ENCODE data around the gene SEZ6L2.
"Not testable (repeated sequence)": the region's sequence is repeated elsewhere in the genome, so short reads cannot be mapped to it uniquely, and the experiment has no call there.

SEZ6L2 gene

DNA sequence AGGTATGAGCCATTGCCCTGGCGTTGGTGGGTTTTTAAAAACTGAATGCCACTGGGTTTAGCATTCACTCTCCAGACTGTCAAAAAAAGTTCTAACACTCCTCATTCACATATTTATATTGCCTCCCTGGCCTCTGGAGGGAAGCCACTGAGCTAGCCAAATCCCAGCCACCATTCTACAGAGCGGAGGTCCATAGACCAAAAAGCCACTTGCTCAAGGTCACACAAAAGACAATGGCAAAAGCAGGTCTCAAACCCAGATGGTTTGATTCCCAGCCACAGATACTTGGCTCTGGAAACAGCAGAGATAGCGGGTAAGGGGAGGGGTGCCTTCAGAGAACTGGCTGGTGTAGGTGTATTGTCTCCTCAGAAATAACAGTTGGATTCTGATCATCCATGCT lies 18.3 kb downstream of the SEZ6L2 start:
- no peak for DNase-seq (ENCODE audit: low read depth)

DNA sequence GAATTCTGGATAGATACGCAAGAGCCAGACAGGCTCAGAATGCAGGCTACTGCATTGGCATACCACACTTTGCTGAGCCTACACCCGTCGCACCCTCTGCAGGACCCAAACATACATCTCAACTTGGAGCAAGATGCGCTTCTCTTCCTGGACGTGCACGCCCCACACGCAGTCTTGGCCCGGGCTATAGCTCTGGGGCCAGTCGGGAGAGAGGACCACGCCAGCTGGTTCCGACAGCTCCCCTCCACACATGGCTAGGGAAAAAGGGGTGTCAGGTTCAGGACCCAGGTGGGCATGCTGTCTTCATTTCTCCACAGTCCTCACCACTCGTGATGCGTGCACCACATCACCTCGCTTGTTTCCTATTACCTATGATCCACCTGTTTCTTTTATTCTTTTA lies 21.2 kb downstream of the SEZ6L2 start:
- DNase-seq (ENCODE audit: low read depth) = no peak

DNA sequence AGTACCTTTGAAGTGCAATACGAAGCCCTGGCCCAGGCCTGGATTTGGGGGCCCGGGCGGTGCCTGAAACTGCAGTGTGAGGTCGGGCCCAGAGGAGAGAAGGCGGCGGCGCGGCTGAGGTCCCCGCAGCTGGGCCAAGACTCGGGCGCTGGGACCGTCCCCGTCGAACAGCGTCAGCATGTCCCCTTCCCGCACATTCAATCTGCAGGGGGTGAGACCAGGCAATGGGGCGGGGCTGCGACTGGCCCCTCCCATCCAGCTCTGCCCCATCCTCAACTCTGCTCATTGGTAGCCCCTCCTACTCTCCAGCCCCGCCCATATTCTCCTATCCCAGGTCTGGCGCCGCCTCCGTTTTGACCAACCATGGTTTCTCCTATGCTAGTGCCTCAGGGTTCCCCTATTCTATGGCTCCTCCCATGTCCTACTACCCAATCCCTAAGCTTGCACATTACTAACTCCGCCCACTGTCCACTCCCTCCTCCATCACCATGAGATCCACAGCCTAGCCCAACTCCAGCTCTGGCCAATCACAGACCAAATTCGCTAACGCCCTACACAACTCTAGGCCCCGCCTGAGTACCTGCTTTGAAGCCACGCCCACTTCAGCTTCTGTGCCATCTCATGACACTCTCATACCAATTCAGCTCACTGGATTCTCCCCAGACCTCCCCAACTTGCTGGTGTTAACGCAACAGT lies 21.9 kb downstream of the SEZ6L2 start:
- DNase-seq (ENCODE audit: low read depth) = no peak

DNA sequence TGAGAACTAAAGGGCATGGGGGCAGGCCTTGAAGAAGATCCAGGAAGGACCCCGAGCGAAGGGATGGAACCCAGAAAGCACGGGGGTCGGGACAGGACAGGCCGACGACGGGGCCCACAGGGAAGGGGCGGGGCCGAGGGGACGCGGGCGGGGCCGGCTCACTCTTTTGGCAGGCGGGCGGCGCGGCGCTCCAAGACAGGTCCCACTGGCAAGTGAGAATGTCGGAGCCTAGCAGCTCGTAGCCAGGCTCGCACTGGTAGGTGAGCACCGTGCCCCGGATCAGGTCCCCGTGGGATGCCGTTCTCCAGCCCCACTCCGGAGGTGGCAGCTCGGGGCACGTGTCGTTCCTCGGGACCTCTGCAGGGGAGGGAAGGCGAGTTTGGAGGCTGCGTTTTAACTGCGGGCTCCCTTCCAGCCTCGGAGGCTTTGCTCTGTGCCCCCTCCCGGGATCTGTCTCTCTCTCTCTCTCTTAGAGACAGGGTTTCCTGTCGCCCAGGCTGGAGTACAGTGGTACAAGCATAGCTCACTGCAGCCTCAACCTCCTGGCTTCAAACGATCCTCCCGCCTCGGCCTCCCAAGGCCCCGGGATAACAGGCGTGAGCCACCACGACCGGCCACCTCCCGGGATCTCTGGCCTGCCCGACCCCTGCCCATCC lies 22.6 kb downstream of the SEZ6L2 start:
- no peak for DNase-seq (ENCODE audit: low read depth)

DNA sequence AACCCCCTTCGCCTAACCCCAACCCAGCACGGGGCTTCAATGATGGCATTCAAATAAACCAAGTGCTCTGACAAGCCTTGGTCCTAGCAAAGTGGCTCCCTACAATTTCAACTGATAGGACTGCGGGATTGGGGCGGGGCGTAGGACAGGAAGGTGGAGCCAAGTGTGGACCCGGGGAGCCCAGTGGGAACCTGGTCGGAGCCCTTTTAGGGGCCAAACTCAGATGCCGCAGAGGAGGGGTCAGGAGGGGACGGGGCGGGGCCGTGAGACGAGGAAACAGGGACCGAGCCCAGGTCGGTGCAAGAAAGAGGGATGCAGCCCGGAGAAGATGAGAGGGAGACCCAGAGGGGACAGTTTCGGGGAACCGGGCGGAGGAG lies 23.1 kb downstream of the SEZ6L2 start:
- no peak for DNase-seq (ENCODE audit: low read depth)

DNA sequence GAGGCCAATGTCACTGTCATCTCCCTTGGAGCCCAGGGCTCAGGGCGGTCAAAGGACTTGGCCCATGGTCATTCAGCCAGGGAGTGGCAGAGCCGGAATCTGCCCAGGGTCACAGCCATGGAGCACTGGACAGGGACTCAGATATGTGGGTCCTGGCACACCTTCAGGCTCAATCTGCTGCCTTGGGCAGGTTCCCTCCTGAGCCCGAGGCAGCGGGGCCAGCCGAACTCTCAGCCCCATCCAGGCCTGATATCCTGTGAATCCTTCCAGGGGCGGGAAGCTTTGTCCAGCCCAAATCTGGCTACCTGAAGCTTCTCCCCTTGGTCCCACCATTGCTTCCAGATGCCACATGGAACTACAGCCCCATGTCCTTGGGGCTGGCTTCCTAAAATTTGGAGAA lies 24.1 kb downstream of the SEZ6L2 start:
- no peak for DNase-seq (ENCODE audit: low read depth)

DNA sequence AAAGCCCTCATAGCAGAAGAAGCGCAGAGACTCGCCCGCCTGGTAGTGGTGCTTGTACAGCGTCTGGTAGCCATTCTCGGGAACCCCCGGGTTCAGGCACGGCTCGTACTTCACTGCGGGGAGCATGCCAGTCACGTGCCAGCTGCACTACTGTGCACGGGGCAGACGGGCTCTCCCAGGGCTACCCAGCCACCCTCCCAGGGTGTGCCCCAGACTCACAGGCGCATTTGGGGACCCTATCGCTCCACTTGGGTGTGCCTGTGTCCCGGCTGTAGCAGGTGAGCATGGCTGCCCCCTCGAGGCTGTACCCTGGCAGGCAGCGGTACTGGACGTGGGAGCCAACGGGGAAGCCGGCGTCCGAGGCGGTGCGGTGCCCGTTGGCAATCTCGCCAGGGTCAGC lies 26.0 kb downstream of the SEZ6L2 start:
- no peak for DNase-seq (ENCODE audit: low read depth)

DNA sequence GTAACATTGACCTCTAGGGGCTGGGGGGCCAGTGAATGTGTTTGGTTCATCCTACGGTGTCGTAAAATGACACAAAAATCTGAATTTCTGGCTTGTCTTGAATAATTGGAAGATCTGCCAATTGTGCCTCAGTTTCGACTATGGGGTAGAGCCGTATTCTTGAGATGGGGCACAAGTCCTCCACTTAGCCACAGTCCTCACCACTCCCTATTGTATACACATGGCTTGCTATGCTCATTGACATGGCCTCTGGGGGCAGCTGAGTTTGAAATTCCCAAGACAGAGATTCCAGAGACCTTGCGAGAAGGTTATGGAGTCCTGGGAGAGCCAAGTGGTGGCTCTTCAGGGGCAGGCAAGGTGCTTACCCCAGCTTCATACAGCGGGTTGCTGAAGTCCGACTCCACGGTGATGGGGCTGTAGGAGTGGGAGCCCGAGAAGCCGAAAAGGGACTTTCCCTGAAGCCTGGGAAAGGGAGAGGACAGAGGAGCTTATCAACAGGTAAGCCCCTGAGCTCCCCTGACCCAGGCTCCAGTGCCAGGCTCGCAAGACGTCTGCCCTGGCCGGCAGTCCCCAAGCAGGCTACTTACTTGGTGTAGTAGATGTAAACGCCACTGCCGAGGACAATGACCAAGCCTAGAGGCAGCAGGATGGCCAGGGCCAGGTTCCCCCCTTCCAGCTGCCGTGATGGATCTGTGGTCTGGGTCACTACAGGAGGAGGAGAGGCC lies 27.4 kb downstream of the SEZ6L2 start:
- DNase-seq (ENCODE audit: low read depth) = no peak

DNA sequence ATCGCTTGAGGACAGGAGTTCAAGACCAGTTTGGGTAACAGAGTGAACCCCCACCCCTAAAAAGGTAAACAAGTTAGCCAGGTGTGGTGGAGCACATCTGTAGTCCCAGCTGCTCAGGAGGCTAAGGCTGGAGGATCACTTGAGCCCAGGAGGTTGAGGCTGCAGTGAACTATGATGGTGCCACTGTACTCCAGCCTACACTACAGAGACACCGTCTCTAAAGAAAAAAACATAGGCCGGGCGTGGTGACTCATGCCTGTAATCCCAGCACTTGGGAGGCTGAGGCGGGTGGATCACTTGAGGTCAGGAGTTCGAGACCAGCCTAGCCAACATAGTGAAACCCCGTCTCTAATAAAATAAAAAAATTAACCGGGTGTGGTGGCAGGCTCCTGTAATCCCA lies 30.3 kb downstream of the SEZ6L2 start:
- DNase-seq (ENCODE audit: low read depth) = not testable (repeated sequence)

DNA sequence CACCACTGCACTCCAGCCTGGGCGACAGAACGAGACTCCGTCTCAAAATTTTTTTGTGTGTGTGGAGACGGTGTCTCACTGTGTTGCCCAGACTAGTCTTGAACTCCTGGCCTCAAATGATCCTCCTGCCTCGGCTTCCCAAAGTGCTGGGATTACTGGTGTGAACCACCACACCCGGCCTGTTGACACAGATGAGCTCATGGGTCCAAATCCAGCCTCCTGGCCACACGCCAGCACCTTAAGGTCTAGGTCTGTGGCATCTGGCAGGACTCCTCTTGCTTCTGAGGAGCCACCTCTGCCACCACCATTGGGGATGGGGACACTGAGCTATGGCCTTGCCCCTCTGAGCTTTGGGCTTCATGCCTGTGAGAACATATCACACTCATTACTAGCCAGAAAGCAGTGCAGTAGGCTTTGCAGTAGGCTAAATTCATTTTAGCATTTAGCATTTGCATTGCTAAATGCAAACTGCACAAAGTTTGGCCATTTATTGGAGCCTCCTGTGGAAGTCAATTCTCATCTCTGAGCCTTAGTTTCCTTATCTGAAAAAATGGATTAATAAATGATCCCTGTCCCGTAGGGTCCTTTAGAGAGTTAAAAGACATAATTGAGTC lies 30.8 kb downstream of the SEZ6L2 start:
- DNase-seq (ENCODE audit: low read depth) = no peak

DNA sequence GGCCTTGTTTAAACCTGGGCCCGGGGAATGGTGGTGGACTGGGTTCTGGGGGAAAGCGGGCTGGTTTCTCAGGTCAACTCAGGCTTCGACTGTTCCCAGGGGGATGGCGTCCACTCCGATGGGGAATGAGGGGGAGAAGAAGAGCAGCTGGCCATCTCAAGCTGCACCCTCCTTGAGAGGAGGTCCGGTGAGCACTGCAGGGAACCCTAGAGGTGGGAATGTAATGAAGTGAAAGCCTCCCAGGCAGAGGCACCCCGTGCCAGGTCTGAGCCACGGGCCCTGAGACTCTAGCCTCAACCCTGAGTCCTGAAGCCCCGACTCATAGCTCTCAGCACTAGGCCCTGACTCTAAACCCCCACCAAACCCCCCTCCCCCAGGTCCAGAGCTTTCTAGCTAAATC lies 35.1 kb downstream of the SEZ6L2 start:
- DNase-seq (ENCODE audit: low read depth) = no peak

DNA sequence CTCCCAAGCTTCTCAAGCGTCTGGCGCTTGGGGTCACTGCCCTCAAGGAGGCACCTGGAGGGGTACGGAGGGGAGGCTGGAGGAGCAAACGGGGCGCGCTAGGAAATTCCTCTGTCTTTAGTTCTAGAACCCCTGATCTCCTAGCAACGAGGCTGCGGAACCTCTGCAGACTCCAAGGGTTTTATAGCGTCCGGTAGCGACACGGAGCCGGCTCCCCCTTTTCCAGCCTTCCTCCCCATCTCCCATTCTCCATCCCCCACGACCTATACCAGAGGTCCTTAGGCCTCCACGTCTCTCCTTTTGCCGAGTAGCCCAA lies 35.7 kb downstream of the SEZ6L2 start:
- DNase-seq (ENCODE audit: low read depth) = no peak

DNA sequence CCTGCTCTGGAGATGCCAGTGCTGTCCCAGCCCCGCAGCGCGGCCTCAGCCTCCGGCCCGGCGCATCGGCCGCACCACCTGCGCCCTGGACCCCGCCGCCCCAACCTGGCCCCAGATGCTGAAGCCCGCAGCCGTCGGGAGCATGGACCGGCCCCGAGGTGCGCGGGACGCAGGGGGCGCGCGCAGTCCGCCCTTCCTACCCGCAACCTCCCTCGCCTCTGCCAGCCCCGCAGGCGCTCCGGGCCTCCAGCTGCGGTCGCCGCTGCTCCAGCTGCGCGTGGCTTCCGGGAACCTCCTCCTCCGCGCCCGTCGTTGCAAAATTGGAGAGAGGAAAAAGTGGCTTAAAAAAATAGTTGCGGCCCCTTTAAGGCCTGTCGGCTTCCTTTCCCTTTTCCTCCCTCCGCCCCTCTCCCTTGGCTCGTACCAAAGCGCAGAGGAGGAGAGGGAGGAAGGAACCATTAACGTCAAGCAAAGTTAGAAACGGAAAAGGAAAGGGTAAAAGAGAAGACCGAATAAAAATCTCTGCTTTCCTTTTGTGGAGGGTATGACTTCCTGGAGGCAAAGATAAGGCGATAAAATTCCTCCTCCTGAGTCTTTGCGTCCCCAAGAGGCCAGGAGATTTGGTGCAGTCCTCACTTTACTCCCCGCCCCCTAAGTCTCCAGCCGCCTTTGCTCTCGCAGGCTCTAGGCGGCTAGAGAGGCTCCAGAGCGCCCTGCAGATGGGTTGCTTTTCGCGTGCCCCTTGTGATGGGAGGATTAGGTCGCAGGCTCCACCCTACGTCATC lies 36.3 kb downstream of the SEZ6L2 start, which contains the start of gene CDIPT:
Gene CDIPT, minus strand, starts transcription at position 343 of the 785 bp plus-strand sequence. CDS start 369 bp downstream, outside the sequence.
- DNase-seq (ENCODE audit: low read depth) = peak; percentile 85

DNA sequence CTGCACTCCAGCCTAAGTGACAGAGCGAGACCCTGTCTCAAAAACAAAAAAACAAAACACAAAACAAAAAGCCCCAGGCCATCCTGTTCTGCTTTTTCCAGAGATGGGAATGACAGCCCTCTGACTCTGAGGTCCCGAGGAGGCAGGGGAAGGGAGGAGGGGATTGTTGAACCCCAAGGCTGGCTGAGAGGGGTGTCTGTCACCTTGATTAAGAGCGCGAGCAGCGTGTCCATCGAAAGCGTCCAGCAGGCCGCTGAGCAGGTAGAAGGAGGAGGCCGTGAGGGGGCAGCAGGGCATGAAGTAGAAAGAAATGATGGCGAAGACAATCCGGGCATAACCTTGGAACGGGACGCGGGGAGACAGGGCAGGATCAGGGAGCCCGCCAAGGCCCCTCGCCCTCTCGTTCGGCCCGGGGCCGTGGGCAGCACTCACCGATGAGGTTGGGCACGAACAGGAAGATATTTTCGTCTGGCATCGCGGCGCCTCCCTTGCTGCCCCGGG lies 36.9 kb downstream of the SEZ6L2 start:
- no peak for DNase-seq (ENCODE audit: low read depth)

DNA sequence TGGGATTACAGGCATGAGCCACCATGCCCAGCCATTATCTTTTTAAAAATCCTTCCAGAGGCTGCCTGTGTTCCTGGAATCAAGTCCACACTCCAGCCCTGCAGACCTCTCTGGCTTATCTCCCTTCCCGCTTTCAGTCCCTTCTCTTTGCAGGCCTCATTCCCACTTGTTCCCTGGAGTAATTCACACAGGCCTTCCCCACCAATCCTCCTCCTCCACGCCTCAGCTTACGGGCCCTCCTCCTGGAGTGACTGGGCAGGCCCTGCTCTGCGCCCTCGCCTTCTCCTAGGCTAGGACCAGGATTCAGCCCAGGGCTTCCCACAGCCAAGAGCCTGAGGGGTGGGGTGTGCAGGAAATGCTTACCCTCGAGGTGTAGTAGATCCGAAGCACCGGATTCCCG lies 39.1 kb downstream of the SEZ6L2 start:
- no peak for DNase-seq (ENCODE audit: low read depth)

DNA sequence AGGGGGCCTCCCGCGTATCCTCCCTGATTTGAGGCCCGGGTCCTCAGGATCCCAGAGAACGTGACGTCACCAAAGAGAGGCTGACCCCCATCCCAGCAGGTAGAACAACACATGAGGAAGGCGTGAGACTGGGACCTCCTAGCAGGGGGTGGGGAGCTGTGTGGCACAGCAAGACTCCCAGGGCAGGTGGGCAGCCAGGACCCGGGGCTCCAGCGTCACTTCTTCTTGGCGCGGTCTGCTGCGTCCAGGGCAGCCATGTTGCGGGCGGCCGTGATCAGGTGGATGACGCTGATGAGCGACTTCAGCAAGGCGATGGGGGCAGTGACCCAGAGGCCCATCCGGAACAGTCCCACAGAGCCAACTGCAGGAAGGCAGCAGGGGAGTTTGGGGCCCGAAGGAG lies 40.4 kb downstream of the SEZ6L2 start:
- no peak for DNase-seq (ENCODE audit: low read depth)

DNA sequence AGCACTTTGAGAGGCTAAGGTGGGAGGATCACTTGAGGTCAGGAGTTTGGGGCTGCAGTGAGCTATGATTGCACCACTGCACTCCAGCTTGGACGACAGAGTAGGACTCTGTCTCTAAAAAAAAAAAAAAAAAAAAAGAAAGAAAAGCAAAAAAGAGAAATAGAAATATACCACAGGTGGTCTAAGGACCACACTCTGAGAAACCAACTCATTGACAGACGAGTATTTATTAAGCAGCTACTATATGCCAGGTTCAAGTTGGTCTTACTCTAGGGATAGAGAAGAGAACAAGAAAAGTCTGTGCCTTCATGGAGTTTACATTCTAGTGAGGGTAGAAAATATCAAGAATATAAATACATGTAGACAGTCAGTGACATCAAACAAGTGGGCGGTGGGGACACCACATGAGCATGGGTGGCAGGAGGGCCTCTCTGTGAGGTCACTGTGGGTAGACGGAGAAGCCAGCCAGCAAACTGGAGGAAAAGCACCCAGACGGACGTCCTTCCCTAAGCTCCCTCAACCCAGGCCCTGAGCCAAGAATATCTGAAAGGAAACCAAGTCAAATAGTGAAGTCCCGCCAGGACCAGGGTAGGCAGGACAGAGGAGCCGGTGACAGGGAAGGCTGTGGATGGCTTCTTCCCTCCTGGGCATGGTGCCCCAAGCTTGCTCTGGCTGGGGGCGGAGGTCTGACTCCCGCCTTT lies 41.1 kb downstream of the SEZ6L2 start:
- no peak for DNase-seq (ENCODE audit: low read depth)

DNA sequence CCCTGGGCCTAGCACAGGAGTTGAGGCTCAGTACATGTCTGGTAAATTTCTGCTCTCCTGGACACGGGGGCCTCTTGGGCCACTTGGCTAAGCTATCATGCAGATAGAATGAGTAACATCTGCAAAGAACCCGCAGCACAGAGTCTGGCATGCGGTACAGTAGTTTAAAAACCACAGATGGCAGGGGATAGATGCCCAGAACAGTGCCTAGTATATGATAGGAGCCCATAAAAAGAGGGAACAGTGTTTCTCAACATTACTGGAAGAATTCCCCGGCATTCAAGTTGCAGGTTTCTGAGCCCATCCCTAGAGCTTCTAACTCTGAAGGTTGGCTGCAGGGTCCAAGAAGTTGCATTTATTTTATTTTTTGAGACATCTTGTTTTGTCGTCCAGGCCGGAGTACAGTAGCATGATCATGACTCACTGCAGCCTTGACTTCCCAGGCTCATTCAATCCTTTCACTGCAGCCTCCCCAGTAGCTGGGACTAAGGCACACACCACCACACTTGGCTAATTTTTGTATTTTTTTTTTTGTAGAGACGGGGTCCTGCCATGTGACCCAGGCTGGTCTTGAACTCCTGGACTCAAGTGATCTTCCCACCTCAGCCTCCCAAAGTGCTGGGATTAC lies 42.1 kb downstream of the SEZ6L2 start:
- no peak for DNase-seq (ENCODE audit: low read depth)

DNA sequence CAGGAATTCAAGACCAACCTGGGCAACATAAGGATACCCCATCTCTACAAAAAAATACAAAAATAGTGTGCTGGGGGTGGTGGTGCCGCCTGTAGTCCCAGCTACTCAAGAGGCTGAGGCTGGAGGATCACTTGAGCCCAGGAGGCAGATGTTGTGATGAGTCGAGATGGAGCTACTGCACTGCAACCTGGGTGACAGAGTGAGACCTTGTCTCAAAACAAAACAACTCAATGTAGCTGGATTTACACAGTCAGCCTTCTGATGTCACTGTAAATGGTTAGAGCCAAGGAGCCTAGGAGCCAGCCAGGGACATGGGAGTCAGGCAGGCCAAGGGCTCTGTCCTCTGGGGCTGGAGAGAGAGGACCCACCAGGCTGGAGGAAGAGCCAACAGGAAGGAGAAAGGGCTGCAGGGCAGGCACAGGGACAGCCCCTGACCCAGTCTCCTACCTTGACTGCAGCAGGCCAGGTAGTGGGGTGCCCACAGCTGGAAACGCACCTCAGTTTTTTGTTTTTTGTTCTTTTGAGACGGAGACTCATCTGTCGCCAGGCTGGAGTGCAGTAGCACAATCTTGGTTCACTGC lies 44.7 kb downstream of the SEZ6L2 start:
- no peak for DNase-seq (ENCODE audit: low read depth)

DNA sequence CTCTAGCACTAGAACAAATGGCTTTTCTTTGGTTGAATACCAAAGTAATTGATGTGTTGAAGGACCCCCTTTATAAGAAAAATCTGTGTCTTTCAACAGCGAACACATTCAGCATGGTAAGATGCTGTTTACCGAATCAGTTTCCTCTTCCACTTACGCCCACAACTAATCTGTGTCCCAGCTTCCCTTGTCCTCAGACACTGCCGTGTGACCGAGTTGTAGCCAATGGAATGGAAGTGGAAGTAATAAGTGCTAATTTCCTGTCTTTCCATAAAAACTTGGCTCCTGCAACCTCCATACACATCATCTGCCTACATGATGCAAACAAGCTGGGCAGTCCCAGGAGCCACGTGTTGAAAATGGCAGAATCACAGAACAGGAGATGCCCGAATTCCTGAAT lies 46.7 kb downstream of the SEZ6L2 start:
- no peak for DNase-seq (ENCODE audit: low read depth)

DNA sequence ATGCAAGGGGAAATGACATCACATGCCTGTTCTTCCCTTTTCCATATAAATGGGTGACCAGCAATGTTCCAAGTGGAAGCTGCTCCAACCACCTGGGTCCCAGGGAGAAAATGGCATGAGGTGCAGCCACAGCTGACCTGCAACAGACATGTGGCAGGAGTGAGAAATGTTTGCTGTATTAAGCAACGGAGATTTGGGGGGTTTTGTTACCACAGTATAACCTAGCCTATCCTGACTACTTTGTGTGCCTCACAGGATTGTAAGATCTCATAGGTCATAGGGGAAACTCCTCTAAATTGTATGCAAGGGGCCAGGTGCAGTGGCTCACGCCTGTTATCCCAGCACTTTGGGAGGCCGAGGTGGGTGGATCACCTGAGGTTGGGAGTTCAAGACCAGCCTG lies 48.4 kb downstream of the SEZ6L2 start:
- DNase-seq (ENCODE audit: low read depth) = no peak

Measured in stimulated activated CD8-positive, alpha-beta memory T cell treated with anti-CD3 and anti-CD28 coated beads, Interleukin-15, amount 100 ng/mL, for 1 hour (primary cell).